ENCODE measurements around the gene SNRPA1.

SNRPA1 gene

GRCh38 chr15:101318839-101319238 is 23.8 kb upstream of the SNRPA1 start:
- peak in 2 of 3 donors; percentile 27 to 29 for DNase-seq
- ChIA-PET POLR2A (no interaction called here), CTCF (interaction anchor here (0.9 to 4.8 kb wide), 11 partner anchors 10 to 320 kb away, joined by 3 to 40 read pairs (median 6); no protein-coding TSS in a partner anchor)
- H3K4me1 ChIP-seq (ENCODE audit: control extremely low read depth in 1 of 4, control insufficient read depth in 4 of 4, insufficient read depth in 4 of 4, low read length in 3 of 4): peaks cover 0 to 17% (median 12%) of the 10 kb centered on the region in 4 experiments
- no peaks in the 10 kb centered on the region for H3K36me3 ChIP-seq (ENCODE audit: control insufficient read depth in 4 of 4, insufficient read depth in 4 of 4, low read length in 3 of 4)
- H3K27ac ChIP-seq (ENCODE audit: insufficient read depth in 1 of 2, low read depth in 1 of 2, low read length in 2 of 2, poor library complexity in 1 of 2, severe bottlenecking in 2 of 2): no peak overlapping the region
- peaks cover 0 to 79% (median 19%) of the 10 kb centered on the region in 5 experiments for H3K27me3 ChIP-seq (replicated peaks in 2 of 5; ENCODE audit: control insufficient read depth in 4 of 5, insufficient read depth in 5 of 5, low read length in 4 of 5)
- H3K9me3 ChIP-seq (ENCODE audit: control extremely low read depth in 1 of 5, control insufficient read depth in 4 of 5, insufficient read depth in 2 of 5, low read depth in 1 of 5, low read length in 4 of 5): no peaks in the 10 kb centered on the region
- no peak overlapping the region for H3K4me3 ChIP-seq (ENCODE audit: control insufficient read depth in 1 of 7, extremely low read depth in 1 of 7, insufficient read depth in 4 of 7, low read depth in 2 of 7, low read length in 6 of 7)
- 63% methylated on average over 5 of the region's 7 CpGs for WGBS (ENCODE audit: insufficient coverage)

GRCh38 chr15:101318147-101318819 is 23.2 kb upstream of the SNRPA1 start:
- H3K36me3 ChIP-seq (ENCODE audit: control insufficient read depth in 4 of 4, insufficient read depth in 4 of 4, low read length in 3 of 4): no peaks in the 10 kb centered on the region
- no peak for DNase-seq
- ChIA-PET CTCF (interaction anchor here (1.1 to 4.8 kb wide), 6 partner anchors 10 to 184 kb away, joined by 3 to 40 read pairs (median 8); no protein-coding TSS in a partner anchor), POLR2A (no interaction called here)
- WGBS (ENCODE audit: insufficient coverage): 88% methylated on average over 20 of the region's 20 CpGs
- H3K27ac ChIP-seq (ENCODE audit: insufficient read depth in 1 of 2, low read depth in 1 of 2, low read length in 2 of 2, poor library complexity in 1 of 2, severe bottlenecking in 2 of 2): no peak overlapping the region
- H3K4me1 ChIP-seq (ENCODE audit: control extremely low read depth in 1 of 4, control insufficient read depth in 4 of 4, insufficient read depth in 4 of 4, low read length in 3 of 4): peaks cover 0 to 17% (median 12%) of the 10 kb centered on the region in 4 experiments
- no peak overlapping the region for H3K4me3 ChIP-seq (ENCODE audit: control insufficient read depth in 1 of 7, extremely low read depth in 1 of 7, insufficient read depth in 4 of 7, low read depth in 2 of 7, low read length in 6 of 7)
- peaks cover 0 to 80% (median 19%) of the 10 kb centered on the region in 5 experiments for H3K27me3 ChIP-seq (replicated peaks in 2 of 5; ENCODE audit: control insufficient read depth in 4 of 5, insufficient read depth in 5 of 5, low read length in 4 of 5)
- no peaks in the 10 kb centered on the region for H3K9me3 ChIP-seq (ENCODE audit: control extremely low read depth in 1 of 5, control insufficient read depth in 4 of 5, insufficient read depth in 2 of 5, low read depth in 1 of 5, low read length in 4 of 5)

GRCh38 chr15:101317336-101317872 is 22.4 kb upstream of the SNRPA1 start:
- 83% methylated on average over 1 of the region's 6 CpGs for WGBS (ENCODE audit: insufficient coverage)

GRCh38 chr15:101316529-101316928 is 21.5 kb upstream of the SNRPA1 start:
- POLR2A ChIA-PET: no interaction called here
- CTCF ChIA-PET: interaction anchor here (1.1 to 4.8 kb wide), 4 partner anchors 12 to 323 kb away, joined by 3 to 40 read pairs (median 3); no protein-coding TSS in a partner anchor
- 97% methylated on average over 3 of the region's 5 CpGs for WGBS (ENCODE audit: insufficient coverage)

More at GRCh38 chr15:101317336-101317872, 22.4 kb upstream of the SNRPA1 start:
- Histone ChIP-seq H3K36me3 (ENCODE audit: control insufficient read depth in 4 of 4, insufficient read depth in 4 of 4, low read length in 3 of 4) (no peaks in the 10 kb centered on the region), H3K27me3 (replicated peaks in 2 of 5; ENCODE audit: control insufficient read depth in 4 of 5, insufficient read depth in 5 of 5, low read length in 4 of 5) (peaks cover 0 to 75% (median 19%) of the 10 kb centered on the region in 5 experiments), H3K9me3 (ENCODE audit: control extremely low read depth in 1 of 5, control insufficient read depth in 4 of 5, insufficient read depth in 2 of 5, low read depth in 1 of 5, low read length in 4 of 5) (no peaks in the 10 kb centered on the region), H3K4me1 (ENCODE audit: control extremely low read depth in 1 of 4, control insufficient read depth in 4 of 4, insufficient read depth in 4 of 4, low read length in 3 of 4) (peaks cover 0 to 17% (median 12%) of the 10 kb centered on the region in 4 experiments), H3K27ac (ENCODE audit: insufficient read depth in 1 of 2, low read depth in 1 of 2, low read length in 2 of 2, poor library complexity in 1 of 2, severe bottlenecking in 2 of 2) (no peak overlapping the region), H3K4me3 (ENCODE audit: control insufficient read depth in 1 of 7, extremely low read depth in 1 of 7, insufficient read depth in 4 of 7, low read depth in 2 of 7, low read length in 6 of 7) (no peak overlapping the region)
- DNase-seq: no peak
- POLR2A ChIA-PET: no interaction called here
- CTCF ChIA-PET: interaction anchor here (1.1 to 4.8 kb wide), 6 partner anchors 9 to 185 kb away, joined by 3 to 40 read pairs (median 7); no protein-coding TSS in a partner anchor

GRCh38 chr15:101315736-101316135 is 20.7 kb upstream of the SNRPA1 start:
- Histone ChIP-seq H3K4me3 (ENCODE audit: control insufficient read depth in 1 of 7, extremely low read depth in 1 of 7, insufficient read depth in 4 of 7, low read depth in 2 of 7, low read length in 6 of 7) (no peak overlapping the region), H3K4me1 (ENCODE audit: control extremely low read depth in 1 of 4, control insufficient read depth in 4 of 4, insufficient read depth in 4 of 4, low read length in 3 of 4) (peaks cover 0 to 11% (median 7%) of the 10 kb centered on the region in 4 experiments), H3K27ac (ENCODE audit: insufficient read depth in 1 of 2, low read depth in 1 of 2, low read length in 2 of 2, poor library complexity in 1 of 2, severe bottlenecking in 2 of 2) (no peak overlapping the region), H3K9me3 (ENCODE audit: control extremely low read depth in 1 of 5, control insufficient read depth in 4 of 5, insufficient read depth in 2 of 5, low read depth in 1 of 5, low read length in 4 of 5) (no peaks in the 10 kb centered on the region), H3K36me3 (ENCODE audit: control insufficient read depth in 4 of 4, insufficient read depth in 4 of 4, low read length in 3 of 4) (no peaks in the 10 kb centered on the region), H3K27me3 (replicated peaks in 2 of 5; ENCODE audit: control insufficient read depth in 4 of 5, insufficient read depth in 5 of 5, low read length in 4 of 5) (peaks cover 0 to 59% (median 15%) of the 10 kb centered on the region in 5 experiments)
- 96% methylated on average over 7 of the region's 10 CpGs for WGBS (ENCODE audit: insufficient coverage)
- POLR2A ChIA-PET: no interaction called here
- DNase-seq: no peak
- CTCF ChIA-PET: interaction anchor here (0.8 to 1.4 kb wide), 4 partner anchors 13 to 324 kb away, joined by 3 to 4 read pairs (median 3); no protein-coding TSS in a partner anchor

More at GRCh38 chr15:101316529-101316928, 21.5 kb upstream of the SNRPA1 start:
- H3K36me3 ChIP-seq (ENCODE audit: control insufficient read depth in 4 of 4, insufficient read depth in 4 of 4, low read length in 3 of 4): no peaks in the 10 kb centered on the region
- no peaks in the 10 kb centered on the region for H3K9me3 ChIP-seq (ENCODE audit: control extremely low read depth in 1 of 5, control insufficient read depth in 4 of 5, insufficient read depth in 2 of 5, low read depth in 1 of 5, low read length in 4 of 5)
- H3K27ac ChIP-seq (ENCODE audit: insufficient read depth in 1 of 2, low read depth in 1 of 2, low read length in 2 of 2, poor library complexity in 1 of 2, severe bottlenecking in 2 of 2): no peak overlapping the region
- H3K27me3 ChIP-seq (replicated peaks in 2 of 5; ENCODE audit: control insufficient read depth in 4 of 5, insufficient read depth in 5 of 5, low read length in 4 of 5): peaks cover 0 to 66% (median 14%) of the 10 kb centered on the region in 5 experiments
- peaks cover 0 to 17% (median 12%) of the 10 kb centered on the region in 4 experiments for H3K4me1 ChIP-seq (ENCODE audit: control extremely low read depth in 1 of 4, control insufficient read depth in 4 of 4, insufficient read depth in 4 of 4, low read length in 3 of 4)
- DNase-seq: no peak
- no peak overlapping the region for H3K4me3 ChIP-seq (ENCODE audit: control insufficient read depth in 1 of 7, extremely low read depth in 1 of 7, insufficient read depth in 4 of 7, low read depth in 2 of 7, low read length in 6 of 7)

- 95% methylated on average over 19 of the region's 19 CpGs for WGBS (ENCODE audit: insufficient coverage)
- no peak overlapping the region for H3K27ac ChIP-seq (ENCODE audit: insufficient read depth in 1 of 2, low read depth in 1 of 2, low read length in 2 of 2, poor library complexity in 1 of 2, severe bottlenecking in 2 of 2)
- no peak overlapping the region for H3K4me3 ChIP-seq (ENCODE audit: control insufficient read depth in 1 of 7, extremely low read depth in 1 of 7, insufficient read depth in 4 of 7, low read depth in 2 of 7, low read length in 6 of 7)
- H3K36me3 ChIP-seq (ENCODE audit: control insufficient read depth in 4 of 4, insufficient read depth in 4 of 4, low read length in 3 of 4): no peaks in the 10 kb centered on the region
- no peak for DNase-seq
- POLR2A ChIA-PET: no interaction called here
- peaks cover 0 to 64% (median 16%) of the 10 kb centered on the region in 5 experiments for H3K27me3 ChIP-seq (replicated peaks in 2 of 5; ENCODE audit: control insufficient read depth in 4 of 5, insufficient read depth in 5 of 5, low read length in 4 of 5)
- CTCF ChIA-PET: interaction anchor here (0.8 kb wide), 1 partner anchor 188 kb away, joined by 4 read pairs; no protein-coding TSS in a partner anchor
- peaks cover 0 to 1% (median under 1%) of the 10 kb centered on the region in 4 experiments for H3K4me1 ChIP-seq (ENCODE audit: control extremely low read depth in 1 of 4, control insufficient read depth in 4 of 4, insufficient read depth in 4 of 4, low read length in 3 of 4)
- H3K9me3 ChIP-seq (ENCODE audit: control extremely low read depth in 1 of 5, control insufficient read depth in 4 of 5, insufficient read depth in 2 of 5, low read depth in 1 of 5, low read length in 4 of 5): no peaks in the 10 kb centered on the region
Observed at GRCh38 chr15:101314336-101315125, 19.5 kb upstream of the SNRPA1 start.

Data from common myeloid progenitor, CD34-positive (primary cell).